ENCODE data around the gene ZBP1.

- peak; percentile 28 for TF ChIP-seq CTCF (IDR thresholded peaks at IDR 0.05; ENCODE audit: low read length)
- TF ChIP-seq EZH2 (optimal IDR thresholded peaks at IDR 0.05; ENCODE audit: low read depth, low read length): no peak
These were observed 773 bp upstream of the ZBP1 start for GRCh38 chr20:57620999-57621398.
